GM21786 (cell line): Measurements from ENCODE around the gene GTF3C6.
"Not testable (repeated sequence)": the region's sequence is repeated elsewhere in the genome, so short reads cannot be mapped to it uniquely, and the experiment has no call there.

Experiments used
- ATAC-seq: cut with Tn5 transposase; IDR thresholded peaks from one replicate; pipeline ENCODE4 v1.9.1; 2021; ENCODE audit not compliant: unreplicated experiment

Gene GTF3C6, protein sequence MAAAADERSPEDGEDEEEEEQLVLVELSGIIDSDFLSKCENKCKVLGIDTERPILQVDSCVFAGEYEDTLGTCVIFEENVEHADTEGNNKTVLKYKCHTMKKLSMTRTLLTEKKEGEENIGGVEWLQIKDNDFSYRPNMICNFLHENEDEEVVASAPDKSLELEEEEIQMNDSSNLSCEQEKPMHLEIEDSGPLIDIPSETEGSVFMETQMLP

GRCh38 chr6:110958329-110959192, at the start of gene GTF3C6:
Gene GTF3C6, plus strand, starts transcription at chr6:110958706. Its CDS starts 64 bp downstream, at chr6:110958770.
- peak; percentile 98 for ATAC-seq

- ATAC-seq = no peak
Measured at GRCh38 chr6:110930781-110931180, 27.7 kb upstream of the GTF3C6 start.

DNA sequence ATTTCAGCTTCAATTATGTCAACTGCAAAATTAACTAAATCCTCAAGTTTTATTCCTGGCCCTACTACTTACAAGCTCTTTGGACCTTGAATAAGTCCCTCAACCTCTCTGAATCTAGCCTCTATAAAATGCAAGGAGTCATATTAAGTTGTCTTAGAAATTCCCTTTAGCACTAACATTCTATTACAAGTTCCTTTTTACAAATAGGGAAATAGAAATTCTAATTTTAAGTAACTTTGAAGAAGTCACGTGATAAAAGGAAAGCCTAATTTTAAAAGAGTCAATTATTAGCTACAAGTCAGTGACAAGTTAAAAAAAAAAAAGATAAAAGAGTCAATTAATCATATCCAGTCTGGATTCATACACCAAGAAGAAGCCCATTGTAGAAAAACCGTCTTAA, 24.6 kb upstream of the GTF3C6 start:
- no peak for ATAC-seq

GRCh38 chr6:110934381-110934898, 24.1 kb upstream of the GTF3C6 start:
- no peak for ATAC-seq

GRCh38 chr6:110935171-110935570, 23.3 kb upstream of the GTF3C6 start:
- no peak for ATAC-seq

GRCh38 chr6:110938171-110938570, 20.3 kb upstream of the GTF3C6 start:
- no peak for ATAC-seq

DNA sequence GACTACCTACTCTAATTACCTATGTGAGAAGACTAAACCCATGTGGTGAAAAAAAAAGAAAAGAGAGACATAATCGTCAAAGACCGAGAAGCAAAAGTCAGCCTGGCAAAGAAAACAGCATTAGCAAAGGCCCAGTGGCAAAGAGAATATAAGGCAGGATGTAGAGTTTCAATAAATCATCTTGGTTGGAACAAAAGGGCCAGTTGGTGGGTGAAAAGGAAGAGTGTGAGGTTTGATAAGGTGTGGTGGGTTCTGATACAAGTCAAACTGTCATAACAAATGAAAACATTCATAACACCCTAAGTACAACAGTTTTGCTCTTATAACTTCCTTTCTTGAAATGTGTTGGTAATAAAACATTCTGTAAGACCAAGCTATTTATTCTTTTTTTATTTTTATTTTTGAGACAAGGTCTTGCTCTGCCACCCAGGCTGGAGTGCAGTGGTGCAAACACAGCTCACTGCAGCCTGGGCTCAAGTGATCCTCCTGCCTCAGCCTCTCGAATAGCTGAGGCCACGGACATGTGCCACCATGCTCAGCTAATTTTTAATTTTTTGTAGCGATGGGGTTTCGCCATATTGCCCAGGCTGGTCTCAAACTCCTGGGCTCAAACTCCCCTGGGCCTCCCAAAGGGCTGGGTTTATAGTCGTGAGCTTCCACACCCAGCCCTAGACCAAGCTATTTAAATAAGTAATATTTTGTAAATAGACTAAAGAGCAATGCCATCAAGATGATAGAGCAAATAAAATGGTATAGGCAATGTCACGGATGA, 18.9 kb upstream of the GTF3C6 start:
- no peak for ATAC-seq

DNA sequence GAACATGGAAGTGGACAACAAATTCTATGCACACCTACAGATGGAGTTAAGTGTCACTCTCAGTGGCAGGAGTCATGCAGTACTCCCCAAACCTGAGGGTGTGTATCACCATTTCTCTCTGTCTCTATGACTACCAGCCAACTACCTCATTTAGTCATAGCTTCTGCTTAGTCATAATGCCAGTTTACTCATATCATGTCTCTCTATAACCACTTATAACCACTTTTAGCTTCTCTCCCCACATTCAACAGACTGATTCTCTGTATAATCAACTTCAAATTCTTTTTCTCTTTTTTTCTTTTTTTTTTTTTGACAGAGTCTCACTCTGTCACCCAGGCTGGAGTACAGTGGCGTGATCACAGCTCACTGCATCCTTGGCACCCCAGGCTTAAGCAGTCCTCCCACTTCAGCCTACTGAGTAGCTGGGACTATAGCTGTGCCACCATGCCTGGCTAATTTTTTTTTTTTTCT, 13.8 kb upstream of the GTF3C6 start:
- peak; percentile 100 for ATAC-seq

DNA sequence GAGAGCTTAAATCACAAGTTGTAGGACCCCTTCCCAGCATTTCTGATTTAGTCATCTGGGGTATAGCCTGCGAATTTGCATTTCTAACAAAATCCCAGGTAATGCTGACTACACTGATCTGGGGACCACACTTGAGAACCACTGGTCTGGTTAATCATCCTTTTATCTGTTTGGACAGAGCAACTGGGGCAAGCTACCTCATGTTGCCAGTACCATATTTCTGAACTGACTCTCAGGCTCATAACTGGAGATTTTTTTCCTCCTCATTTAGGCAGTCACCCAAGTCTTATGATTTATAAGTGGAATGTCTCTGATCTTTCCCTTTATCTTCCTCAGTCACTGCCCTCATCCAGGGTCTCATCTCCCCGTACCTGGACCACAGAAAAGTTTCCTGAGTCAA, 12.0 kb upstream of the GTF3C6 start:
- ATAC-seq = no peak

GRCh38 chr6:110949679-110950285, 8.7 kb upstream of the GTF3C6 start:
- ATAC-seq = no peak

- ATAC-seq = no peak
Measured at GRCh38 chr6:110950440-110950839, 8.1 kb upstream of the GTF3C6 start.

- no peak for ATAC-seq
Measured at GRCh38 chr6:110951008-110951407, 7.5 kb upstream of the GTF3C6 start.

DNA sequence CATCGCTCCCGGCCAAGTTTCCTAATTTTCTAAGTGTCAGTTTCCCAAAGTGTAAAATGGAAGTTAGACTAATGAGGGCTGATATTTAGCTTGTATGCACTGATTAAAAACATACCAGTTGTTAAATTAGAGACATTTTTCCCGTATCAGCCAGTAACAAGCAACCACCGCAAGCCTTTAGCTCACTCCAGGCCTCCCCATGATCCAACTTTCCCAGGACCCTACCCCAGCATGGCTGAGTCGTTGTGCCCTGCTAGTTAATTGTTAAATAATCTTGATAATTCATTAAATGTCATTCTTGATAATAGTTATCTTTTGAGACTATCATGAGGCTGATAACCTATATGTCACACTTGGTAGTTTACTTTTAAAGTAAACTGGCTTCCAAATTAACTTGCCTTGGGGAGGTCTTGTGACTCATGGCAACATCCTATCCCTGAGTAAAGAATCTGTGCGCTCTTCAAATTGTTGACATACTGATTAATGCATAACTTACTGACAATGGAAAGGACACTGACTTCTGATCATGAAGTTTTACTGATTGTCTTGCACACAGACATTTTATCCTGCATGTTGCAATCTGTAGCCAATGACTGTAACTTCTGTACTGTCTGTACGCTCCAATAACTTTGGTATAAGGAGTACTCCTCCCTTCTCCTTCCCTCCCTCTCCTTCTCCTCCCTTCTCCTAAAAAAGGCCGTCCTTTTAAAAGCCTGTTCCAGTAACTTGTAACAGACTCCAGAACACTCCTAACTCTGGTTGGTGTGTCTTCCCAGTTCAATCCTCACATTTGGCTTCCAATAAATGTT, 6.3 kb upstream of the GTF3C6 start:
- ATAC-seq = no peak

DNA sequence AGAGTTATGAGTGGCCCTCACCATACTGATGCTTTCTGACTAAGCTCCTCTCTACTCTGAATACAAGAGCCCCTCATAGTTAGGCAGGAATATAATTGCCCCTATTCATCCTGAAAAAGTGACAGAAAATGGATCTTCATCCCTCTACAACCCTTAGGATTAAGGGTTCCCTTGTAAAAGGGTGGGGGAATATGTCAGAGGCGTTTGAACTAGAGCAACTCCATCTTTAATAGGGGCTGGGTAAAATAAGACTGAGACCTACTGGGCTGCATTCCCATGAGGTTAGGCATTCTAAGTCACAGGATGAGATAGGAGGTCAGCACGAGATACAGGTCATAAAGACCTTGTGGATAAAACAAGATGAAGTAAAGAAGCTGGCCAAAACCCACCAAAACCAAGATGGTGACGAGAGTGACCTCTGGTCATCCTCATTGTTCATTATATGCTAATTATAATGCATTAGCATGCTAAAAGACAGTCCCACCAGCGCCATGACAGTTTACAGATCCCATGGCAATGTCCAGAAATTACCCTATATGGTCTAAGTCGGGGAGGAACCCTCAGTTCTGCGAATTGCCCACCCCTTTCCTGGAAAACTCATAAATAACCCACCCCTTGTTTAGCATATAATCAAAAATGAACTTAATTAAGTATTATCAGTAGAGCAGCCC, 4.7 kb upstream of the GTF3C6 start:
- no peak for ATAC-seq

GRCh38 chr6:110960014-110960390, 1.5 kb downstream of the GTF3C6 start:
- no peak for ATAC-seq

DNA sequence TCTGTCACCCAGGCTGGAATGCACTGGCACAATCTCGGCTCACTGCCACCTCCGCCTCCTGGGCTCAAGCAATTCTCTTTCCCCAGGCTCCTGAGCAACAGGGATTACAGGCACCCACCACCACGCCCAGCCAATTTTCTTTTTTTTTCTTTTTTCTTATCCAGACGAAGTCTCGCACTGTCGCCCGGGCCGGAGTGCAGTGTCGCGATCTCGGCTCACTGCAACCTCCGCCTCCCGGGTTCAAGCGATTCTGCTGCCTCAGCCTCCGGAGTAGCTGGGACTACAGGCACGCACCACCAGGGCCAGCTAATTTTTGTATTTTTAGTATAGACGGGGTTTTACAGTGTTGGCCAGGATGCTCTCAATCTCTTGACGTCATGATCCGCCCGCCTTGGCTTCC, 4.1 kb downstream of the GTF3C6 start:
- not testable (repeated sequence) for ATAC-seq

- no peak for ATAC-seq
Measured at GRCh38 chr6:110965629-110966229, 7.2 kb downstream of the GTF3C6 start.

DNA sequence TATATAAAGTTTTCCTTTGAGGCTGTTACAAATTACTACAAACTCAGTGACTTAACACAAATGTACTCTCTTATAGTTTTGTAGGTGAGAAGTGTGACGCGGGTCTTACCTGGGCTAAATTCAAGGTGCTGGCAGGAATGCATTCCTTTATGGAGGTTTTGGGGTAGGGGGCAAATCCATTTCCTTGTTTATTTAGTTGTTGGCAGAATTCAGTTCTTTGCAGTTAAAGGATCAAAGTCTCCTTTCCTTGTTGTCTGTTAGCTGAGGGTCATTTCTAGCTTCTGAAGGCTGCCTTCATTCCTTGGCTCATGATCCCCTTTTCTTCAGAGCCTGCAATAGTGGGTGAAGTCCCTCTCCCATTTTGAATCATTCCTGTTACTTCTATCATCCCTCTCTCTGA, 10.2 kb downstream of the GTF3C6 start:
- not testable (repeated sequence) for ATAC-seq

- no peak for ATAC-seq
Measured at GRCh38 chr6:110971468-110971867, 13.0 kb downstream of the GTF3C6 start.
